Stimulated activated CD4-positive, alpha-beta T cell treated with anti-CD3 and anti-CD28 coated beads, Interleukin-2, amount 100 ng/mL, for 48 hours (primary cell): ENCODE data around the gene SORBS1.

Experiments used
- DNase-seq, 2 donors: peaks; one replicate each; pipeline ENCODE4 v3.0.0-alpha.2; 2020

SORBS1 gene

GRCh38 chr10:95406651-95407280 lies 154.4 kb downstream of the SORBS1 start:
- no peak for DNase-seq

- DNase-seq = no peak
Observed at GRCh38 chr10:95405655-95406054, 155.5 kb downstream of the SORBS1 start.

- DNase-seq = no peak
Observed at GRCh38 chr10:95404864-95405263, 156.3 kb downstream of the SORBS1 start.

- DNase-seq = no peak
Observed at GRCh38 chr10:95404462-95404858, 156.7 kb downstream of the SORBS1 start.

GRCh38 chr10:95403700-95404461 lies 157.3 kb downstream of the SORBS1 start:
- DNase-seq = no peak

GRCh38 chr10:95401704-95402469 lies 159.3 kb downstream of the SORBS1 start:
- no peak for DNase-seq

GRCh38 chr10:95400787-95401186 lies 160.4 kb downstream of the SORBS1 start:
- DNase-seq = no peak

- DNase-seq = no peak
Observed at GRCh38 chr10:95399183-95399582, 162.0 kb downstream of the SORBS1 start.

- DNase-seq = no peak
Observed at GRCh38 chr10:95397747-95398146, 163.4 kb downstream of the SORBS1 start.

- DNase-seq = no peak
Observed at GRCh38 chr10:95395947-95396449, 165.2 kb downstream of the SORBS1 start.

- peak in 1 of 2 donors; percentile 11 for DNase-seq
Observed at GRCh38 chr10:95394161-95394880, 166.8 kb downstream of the SORBS1 start.

- no peak for DNase-seq
Observed at GRCh38 chr10:95392681-95393164, 168.4 kb downstream of the SORBS1 start.

GRCh38 chr10:95392217-95392584 lies 169.0 kb downstream of the SORBS1 start:
- DNase-seq = no peak

GRCh38 chr10:95391581-95392216 lies 169.5 kb downstream of the SORBS1 start:
- no peak for DNase-seq

- DNase-seq = no peak
Observed at GRCh38 chr10:95391164-95391563, 170.0 kb downstream of the SORBS1 start.

- DNase-seq = no peak
Observed at GRCh38 chr10:95389982-95390381, 171.2 kb downstream of the SORBS1 start.

- no peak for DNase-seq
Observed at GRCh38 chr10:95389176-95389575, 172.0 kb downstream of the SORBS1 start.

GRCh38 chr10:95388539-95388938 lies 172.6 kb downstream of the SORBS1 start:
- DNase-seq = no peak

- no peak for DNase-seq
Observed at GRCh38 chr10:95388109-95388471, 173.1 kb downstream of the SORBS1 start.

GRCh38 chr10:95384011-95384704 lies 177.0 kb downstream of the SORBS1 start:
- DNase-seq = peak; percentile 14 to 19

GRCh38 chr10:95382596-95382995 lies 178.6 kb downstream of the SORBS1 start:
- no peak for DNase-seq

- DNase-seq = no peak
Observed at GRCh38 chr10:95382174-95382573, 179.0 kb downstream of the SORBS1 start.
